ENCODE data around the gene RTP3.

The RTP3 gene

DNA sequence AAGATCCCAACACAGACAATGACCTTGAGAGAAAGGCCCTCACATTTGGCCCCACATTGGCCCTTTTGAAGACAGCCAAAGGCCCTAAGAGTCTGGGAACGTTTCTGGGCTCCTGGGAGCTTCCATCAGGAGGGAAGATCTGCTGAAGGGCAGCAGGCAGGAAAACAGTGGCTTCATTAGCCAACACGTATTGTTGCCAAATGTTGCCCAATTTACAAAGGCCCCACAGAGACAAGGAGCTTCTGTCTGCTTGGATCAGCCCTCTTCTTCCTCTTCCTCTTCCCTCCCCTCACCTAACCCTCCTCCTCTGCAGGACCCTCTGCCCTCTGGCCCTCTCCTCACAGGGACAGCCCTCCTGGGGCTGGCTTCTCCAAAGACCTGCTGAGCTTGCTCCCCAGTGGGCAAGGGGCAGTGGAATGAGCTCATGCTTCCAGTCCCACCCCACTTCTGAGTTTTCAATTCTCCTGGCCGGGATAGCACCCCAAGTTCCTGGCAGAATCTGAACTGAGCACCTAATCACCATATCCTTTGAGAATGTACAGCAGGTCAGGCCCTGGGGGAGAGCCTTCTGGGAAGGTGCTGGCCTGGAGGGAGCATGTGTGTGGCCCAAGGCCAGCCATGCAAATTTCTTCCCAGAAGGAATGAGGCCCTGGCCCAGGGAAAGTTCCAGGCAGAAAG lies 28.0 kb upstream of the RTP3 start:
- DNase-seq, result no peak

DNA sequence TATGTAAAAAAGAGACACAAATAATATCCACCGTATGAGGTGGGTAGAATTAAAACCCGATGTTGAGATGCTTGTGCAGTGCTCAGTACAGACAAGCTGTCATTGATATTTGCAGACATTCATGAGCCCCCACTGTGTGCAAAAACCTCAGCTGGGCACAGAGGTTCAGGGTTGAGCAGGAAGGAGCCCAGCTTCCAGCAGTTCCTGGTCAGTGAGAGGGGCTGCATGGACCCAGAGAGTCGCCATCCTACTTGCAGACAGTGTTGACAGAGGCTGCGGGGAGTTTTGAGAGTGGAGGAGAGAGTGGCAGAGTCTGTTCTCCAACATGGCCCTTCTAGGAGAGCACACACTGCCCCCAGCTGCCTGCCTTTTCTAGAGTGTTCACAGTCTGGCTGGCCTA lies 26.9 kb upstream of the RTP3 start:
- DNase-seq, result no peak

DNA sequence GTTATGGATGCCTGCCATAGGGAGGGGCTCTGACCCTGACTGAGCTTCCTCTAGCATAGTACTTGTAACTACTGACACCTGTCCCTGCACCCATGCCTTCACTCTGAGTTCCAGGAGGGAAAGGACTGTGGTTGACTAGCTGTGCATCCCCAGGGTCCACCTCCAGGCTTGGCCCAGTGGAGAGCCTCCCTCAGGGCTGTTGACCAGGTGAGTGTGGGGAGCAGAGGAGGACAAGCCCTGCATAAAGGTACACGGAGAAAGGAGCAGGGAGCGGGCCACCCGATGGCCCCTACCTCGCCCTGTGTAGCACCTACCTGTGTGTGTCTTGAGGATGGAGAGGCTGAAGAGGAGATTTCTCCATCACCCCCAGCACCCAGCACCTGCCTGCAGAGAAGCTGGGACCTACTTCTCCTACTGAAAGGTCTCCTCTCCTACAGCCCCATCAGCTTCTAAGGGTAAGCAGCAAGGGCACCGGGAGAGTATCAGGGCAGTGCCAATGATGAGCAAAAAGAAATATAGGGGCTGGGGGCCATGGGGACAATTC lies 26.3 kb upstream of the RTP3 start:
- no peak for DNase-seq

DNA sequence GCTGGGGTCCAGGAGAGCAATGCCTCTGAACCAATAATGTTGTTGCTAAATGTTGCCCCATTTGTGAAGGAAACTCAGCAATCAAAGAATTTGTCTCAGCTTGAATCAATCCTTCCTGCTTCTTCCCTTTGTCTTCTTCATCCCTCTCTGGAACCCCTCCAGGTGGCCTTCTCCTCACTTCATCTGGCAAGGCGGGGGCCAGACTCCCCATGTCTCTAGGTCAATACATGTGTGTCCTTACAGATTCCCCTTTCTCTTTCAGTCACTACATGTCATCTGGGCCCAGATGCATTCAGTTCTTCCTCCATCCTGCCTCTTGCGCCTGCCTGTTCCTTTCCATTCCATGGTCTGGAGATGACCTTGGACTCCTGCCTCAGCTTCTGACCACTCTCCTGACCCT lies 25.0 kb upstream of the RTP3 start:
- DNase-seq, result no peak

DNA sequence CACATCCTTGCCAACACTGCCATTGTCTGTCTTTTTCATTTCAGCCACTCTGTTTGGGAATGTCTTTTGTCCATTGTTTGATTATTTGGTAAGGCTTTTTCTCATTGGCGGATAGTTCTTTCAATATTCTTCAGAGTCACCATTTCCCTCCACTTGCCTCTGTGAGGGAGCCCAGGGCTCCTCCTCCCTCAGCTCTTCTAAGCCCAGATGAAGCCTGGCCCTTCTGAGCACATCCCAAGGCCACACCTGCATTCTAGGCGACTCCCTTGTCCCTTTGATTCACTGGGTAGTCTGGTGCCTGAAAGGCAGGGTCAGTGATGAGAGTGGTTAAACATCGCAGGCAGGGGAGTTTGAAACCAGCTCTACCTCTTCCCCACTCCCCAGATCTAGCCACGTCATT lies 20.6 kb upstream of the RTP3 start:
- DNase-seq, result no peak

DNA sequence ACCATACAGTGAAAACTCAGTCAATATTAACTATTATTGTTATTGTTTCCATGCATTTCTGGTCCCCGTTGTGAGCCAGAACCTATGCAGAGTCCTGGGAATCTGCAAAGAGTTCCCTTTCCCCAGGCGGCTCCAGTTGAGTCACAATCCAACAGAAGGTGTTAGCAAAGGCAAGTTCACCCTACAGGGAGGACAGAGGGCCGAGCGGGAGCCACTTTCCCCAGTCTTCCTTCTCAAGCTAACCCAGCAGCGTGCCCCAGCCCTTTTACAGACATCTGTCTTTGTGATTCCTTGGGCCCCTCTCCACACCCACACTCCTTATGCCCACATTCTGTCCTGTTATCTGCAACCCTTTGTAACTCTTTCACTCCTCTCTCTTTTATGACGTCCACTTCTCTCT lies 20.0 kb upstream of the RTP3 start:
- DNase-seq, result no peak

DNA sequence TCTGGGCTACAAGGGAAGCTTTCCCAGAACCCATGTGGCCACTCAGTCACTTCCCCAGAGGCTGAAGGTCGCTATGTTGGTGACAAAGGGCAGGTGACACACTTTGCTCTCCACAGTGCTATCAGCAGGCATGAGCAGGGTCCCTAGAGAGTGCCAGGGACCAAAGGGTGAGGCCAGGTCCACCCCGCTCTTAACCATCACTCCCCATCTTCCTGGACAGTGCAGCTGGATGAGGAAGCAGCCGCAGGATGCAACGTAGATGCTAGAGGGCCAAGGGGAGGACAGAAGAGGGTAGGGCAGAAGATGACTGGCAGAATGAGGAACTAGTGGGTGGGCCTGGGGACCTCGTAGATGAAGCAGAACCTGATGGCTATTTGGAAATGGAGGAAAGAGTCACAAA lies 19.4 kb upstream of the RTP3 start:
- DNase-seq, result no peak

DNA sequence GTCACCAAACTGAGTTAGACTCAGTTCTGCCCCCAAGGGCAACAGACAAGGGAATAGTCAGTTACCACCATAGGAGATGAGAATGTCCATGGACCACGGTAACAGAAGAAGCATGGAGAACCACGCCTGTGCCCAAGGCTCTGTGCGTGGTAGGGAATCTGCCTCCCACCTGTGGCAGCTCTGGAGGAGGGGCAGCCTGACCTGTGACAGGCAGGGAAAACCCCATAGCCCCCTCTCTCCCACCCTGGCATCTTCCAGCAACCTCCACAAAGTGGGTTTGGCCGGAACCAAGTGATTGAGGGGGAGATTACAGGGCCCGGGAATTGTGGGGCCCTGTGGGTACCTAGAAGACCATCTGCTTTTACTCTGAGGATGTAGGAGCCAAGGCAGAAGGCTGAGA lies 18.8 kb upstream of the RTP3 start:
- no peak for DNase-seq

DNA sequence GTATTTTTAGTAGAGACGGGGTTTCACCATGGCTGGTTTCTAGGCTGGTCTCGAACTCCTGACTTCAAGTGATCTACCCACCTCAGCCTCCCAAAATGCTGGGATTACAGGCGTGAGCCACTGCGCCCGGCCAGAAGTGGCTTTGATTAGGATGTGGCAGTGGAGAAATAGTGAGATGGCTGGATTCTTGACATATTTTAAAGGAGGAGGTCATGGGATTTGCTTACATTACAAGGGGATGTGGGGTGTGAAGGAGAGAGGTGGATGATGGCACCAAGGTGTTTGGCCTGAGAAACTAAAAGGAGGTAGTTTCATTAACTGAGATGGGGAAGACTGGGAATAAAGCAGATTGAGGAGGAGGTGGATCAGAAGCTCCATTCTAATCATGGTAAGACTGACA lies 18.1 kb upstream of the RTP3 start:
- DNase-seq, result no peak

DNA sequence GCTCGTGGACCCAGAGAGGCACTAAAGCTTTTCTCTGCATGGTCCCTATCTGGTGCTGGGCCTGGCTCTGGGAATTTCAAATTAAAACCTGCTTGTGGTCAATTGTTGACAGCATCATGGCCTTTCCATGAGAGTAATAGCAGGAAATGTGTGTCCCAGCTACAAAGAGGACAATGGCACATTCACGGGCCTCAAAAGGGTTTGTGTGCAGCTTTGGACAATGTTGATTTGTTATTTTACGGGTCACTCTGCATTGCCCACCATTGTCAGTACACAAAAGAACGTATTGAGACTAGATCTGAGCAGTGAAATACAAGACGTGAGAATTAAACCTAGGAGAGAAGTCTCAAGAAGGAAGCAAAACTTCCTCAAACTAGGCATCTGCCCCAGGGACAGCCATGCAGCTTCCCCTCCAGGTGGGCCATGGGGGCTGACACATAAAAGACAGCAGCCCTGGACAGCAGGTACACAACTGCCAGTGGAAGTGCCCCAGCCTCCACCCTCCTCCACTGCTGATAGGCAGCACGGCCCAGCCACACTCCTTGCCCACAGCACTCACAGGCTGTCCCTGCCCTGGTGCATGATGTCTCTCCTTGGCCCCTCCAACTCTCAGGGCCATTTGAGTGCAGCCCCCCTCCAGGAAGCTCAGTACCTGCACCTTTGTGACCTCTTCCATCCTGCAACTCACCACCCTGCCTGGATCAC lies 17.1 kb upstream of the RTP3 start:
- DNase-seq, result no peak

DNA sequence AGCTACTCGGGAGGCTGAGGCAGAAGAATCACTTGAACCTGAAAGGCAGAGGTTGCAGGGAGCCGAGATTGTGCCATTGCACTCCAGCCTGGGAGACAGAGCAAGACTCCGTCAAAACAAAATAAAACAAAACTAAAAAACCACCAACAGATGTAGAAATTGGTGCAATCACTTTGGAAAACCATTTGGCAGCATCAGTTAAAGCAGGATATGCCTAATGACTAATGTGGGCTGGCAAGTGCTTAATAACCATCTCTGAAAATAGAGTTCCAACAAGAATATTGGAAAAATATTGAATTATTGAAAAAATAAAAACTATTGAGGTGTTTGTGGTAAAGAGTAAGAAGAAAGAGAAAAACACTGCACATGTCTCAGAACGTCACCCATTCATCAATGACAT lies 16.1 kb upstream of the RTP3 start:
- DNase-seq, result no peak

DNA sequence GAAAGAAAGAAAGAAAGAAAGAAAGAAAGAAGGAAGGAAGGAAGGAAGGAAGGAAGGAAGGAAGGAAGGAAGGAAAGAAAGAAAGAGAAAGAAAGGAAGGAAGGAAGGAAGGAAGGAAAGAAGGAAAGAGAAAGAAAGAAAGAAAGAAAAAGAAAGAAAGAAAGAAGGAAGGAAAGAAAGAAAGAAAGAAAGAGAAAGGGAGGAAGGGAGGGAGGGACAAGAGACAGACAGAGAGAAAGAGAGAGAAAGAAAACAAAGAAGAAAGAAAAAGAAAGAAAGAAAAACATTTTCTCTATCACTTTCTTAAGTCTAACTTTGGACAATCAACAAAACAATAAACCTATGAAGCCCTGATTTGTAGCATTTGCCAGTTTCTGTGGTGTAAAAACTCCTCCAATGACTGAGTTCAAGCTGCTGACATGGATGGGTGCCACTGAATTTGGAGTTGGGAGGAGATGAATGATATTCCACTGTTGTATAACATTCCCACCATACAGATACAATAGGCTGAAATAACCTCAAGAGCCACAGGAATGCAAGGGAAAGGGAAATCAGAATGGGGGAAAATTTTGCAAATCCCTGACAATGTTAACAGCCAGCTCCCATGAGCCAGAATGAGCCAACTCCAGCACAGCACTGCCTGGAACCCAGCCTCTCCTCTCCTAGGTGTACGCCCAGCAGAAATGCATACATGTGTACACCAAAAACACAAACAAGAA lies 15.0 kb upstream of the RTP3 start:
- DNase-seq, result no peak

DNA sequence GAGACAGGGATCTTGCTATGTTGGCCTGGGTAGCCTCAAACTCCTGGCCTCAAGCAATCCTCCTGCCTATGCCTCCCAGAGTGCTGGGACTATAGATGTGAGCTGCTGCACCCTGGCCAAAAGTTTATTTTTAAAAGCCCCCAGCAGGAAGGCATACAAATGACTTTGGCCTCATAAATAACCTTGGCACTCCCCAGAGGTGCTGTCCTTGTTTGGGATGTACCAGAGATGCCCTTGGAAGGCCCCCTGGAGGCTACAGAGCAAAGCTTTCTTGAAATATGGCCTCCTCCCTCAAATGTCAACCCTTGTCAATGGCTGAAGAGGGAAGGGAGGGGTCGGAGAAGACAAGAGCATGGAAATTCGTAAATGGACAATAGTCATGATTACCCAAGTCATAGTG lies 14.0 kb upstream of the RTP3 start:
- DNase-seq, result no peak

DNA sequence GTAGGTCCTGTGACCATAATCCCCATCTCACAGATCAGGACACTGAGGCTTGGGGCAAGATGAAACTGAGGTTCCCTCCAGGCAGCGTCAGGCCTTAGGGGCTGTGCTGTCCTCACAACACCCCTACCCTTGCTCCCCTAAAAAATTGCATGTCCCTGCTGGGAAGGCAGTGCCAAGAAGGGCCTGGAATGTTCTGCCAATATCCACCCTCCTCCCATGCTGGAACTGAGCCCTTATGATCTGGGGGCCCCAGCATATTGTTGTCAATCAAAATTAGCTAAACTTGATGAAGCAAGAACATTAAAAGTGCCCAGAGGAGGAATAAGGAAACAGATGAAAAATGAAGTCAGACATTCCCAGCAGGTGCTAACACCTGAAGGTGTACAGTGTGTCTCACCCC lies 13.4 kb upstream of the RTP3 start:
- no peak for DNase-seq

DNA sequence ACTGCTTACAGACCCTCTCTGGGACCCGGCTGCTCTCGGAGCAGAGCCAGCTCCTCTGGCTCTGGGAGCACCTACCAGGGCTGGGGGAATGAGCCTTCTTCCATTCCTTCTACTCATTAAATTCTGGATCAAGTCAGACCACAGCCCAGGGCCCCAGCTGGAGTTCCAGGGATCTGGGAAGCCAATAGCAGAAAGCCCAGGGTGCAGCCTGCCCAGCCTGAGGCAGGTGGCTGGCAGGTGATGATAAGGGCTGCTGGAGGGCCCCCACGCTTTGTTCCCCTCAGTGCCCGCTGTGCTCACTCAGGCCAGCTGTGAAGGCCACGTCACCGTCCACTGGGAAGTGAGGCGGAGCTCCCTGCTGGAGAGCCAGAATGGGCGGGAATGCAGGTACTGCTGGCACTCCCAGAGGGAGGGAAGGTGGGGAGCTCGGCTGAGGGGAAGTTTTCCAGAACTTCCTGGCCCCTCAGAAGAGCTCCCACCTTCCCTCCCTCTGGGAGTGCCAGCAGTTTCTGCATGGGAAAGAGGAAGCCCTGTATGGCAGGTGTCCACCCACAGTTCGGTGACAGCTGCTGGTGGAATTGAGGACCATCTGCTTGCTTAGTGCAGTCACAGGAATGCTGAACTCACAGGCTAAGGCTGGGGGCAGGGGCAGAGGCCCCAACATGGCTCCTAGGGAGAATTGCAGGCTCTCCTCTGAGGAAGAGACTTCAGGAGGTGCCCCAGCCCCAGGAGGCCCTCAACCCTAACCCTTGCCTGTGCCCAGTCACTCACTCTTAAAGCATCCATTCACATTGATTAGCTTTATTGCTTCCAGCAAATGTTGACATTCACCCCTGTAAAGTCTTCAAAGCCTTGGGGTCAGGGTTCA lies 12.6 kb upstream of the RTP3 start:
- DNase-seq, result no peak

DNA sequence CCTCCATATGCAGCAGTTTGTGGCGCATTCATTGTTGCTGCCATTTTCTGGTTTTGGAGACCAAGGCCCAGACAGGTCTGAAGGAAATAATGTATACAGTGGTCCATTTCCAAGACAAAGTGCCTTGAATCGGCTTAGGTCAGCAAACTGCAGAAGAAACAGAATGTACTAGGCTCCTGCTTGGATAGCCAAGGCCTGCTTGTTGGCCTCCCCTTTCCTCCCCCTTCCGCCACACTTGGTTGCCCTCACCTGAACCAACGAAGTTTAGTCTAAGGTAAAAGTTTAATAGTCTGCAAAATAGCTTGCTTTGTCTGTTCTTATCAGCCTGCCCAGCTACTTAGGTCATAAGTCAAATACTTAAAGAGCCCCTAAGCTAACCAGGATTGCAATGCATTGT lies 12.0 kb upstream of the RTP3 start:
- no peak for DNase-seq

DNA sequence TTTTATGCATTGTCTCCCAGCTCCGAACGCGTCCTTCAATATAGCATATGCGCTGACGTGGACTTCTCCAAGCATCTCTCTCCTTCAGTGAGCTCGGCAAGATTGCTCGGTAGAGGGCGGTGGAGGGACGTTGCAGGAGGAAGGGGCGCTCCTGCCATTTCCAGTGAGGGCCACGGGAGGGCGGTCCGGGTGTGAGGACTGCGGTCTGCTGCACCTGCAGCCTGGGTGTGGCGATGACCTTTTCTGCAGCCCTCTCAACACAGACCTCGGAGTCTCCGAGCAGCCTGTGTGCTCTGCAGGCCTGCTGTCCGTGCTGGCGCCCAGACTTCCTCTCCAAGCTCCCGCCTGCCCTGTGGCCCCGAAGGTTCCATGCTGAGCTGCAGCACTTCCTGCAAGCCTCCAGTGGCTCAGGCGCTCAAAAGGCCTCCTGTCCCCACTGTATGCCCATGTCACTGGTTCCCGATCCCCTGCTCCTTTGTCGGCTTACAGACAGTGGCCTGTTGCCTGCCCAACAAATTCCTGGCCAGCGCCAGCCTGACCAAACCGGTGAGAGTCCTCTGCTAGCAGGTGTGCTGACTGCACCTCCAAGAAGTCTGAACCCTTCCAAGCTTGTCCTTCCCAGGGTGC lies 8.9 kb upstream of the RTP3 start:
- peak; percentile 73 for DNase-seq

DNA sequence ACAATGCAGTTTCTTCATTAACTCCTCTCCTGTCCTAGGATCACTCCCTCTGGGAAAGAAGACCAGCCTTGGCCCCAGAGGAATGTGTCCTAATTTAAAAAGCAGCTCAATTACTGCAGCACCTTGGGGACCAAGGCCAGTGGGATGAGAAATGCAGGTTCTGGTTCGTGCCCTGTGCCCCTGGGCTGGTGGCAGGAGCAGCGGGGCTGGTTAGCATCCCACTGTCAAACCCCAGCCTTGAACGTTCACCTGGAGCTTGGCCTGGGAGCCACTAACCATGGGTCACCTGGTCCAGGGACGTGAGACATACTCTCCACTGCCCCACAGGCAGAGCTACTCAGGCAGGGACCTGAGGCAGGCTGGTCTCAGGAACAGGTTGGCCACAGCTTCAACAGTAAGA lies 8.4 kb upstream of the RTP3 start:
- DNase-seq, result no peak

DNA sequence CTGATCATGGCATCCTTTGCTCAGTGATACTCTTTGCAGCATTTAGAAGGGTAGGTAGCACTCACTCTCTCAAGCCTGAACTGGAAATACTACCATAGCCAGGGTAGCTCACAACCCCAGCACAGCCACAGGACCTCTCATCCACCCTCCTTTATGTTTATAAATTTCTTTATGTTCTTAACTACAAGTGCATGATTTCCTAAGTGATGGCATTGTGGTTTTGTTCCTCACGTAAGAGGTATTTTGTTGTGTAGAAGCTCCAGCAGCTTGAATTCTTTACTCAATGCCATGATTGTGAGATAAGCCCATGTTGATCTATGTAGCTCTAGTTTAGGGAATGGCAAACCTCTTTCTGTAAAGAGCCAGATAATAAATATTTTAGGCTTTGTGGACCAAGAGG lies 7.9 kb upstream of the RTP3 start:
- DNase-seq, result no peak

DNA sequence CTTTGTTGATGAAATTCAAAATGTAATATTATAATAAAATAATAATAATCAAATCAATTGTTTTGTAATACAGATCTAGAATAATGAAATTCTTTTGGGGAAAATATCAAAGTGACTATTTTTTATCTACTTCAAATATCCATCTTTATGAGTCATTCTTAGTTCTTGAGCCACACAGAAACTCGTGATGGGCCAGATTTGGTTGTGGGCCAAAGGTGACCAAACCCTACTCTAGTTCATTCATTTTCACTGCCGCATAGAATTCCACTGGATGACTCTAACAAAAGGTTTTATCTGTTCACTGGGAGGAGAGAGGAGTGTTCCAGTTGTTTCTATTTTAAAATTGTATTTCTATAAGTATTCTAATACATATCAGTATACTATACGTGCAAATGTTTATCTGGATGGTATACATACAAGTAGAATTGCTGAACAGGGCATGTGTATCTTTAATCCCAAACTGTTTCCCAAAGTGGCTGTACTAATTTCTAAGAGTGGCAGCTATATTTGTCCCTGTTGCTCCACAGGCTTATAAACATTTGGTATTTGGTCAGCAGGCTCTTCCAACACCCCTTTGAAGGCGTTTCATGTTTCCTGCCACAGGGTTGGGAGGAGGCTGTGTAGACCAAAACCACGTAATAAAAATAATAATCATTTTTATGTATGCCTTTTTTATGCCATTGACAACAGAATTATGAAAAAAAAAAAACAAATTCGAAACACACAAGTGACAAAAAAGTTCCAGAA lies 7.3 kb upstream of the RTP3 start:
- no peak for DNase-seq

DNA sequence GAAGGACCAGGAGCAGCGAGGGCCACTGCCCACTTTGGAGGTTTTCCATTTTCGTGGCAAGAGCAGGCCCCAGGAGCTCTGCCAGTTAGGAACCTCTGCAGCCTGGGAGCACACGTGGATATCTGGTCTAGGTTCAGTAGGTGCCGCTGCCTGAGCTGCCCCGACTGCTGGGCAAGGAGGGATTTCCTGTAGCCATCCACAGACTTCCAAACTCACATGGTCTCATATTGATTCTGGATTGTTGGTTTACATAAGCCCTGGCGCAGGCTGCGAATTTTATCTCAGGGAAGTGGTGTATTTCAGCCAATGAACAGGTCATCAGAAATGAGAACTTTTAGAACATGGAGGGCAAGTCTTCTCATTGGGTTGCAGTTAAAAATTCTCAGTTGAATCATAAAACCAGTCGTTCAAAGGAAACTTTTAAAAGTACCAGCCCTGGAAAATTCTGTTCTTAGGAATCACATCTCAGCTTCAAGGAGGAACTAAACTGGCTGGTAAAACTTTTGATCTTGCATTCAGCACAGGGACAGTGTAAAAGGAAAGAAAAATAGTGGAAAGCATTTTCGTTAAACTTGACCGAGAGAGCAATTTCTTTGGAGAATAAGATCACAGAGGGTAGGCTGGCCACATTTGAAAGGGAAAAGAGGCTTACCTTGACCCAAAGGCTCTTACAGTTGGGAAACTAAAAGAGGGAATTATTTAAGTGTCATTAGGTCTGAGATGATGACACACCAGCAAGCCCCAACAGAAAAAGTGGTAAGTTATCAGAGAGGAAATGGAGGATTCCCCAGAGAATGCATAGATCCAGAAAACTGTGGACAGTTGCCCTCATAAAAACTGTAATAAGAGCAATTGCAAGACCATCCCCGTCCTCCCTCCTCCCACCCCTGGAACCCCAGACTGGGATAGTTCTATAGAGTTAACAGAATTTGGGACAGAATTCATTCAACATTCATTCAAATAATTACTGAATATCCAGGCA lies 6.4 kb upstream of the RTP3 start:
- no peak for DNase-seq
